Astrocyte of the cerebellum (primary cell): ENCODE measurements around the gene MYMX.

Experiments
- DNase-seq: peaks from one replicate; pipeline ENCODE4 v3.0.0-alpha.2; 2011; ENCODE audit warnings: low read depth
- H3K4me3 ChIP-seq: 2 replicates; pipeline ENCODE4 v1.5.1; 2011; ENCODE audit warnings: mild to moderate bottlenecking, low read depth, low read length, moderate library complexity
- CTCF ChIP-seq: IDR thresholded peaks from 2 replicates; pipeline ENCODE4 v1.5.1; 2012; ENCODE audit warnings: low read length, low read depth, moderate library complexity, mild to moderate bottlenecking; ENCODE audit errors: missing control alignments
- in situ Hi-C: cut with HindIII; loops from 2 replicates; pipeline ENCODE4 v1.10.0; 2017; ENCODE audit warnings: low sequenced_read_pairs

Gene MYMX

DNA sequence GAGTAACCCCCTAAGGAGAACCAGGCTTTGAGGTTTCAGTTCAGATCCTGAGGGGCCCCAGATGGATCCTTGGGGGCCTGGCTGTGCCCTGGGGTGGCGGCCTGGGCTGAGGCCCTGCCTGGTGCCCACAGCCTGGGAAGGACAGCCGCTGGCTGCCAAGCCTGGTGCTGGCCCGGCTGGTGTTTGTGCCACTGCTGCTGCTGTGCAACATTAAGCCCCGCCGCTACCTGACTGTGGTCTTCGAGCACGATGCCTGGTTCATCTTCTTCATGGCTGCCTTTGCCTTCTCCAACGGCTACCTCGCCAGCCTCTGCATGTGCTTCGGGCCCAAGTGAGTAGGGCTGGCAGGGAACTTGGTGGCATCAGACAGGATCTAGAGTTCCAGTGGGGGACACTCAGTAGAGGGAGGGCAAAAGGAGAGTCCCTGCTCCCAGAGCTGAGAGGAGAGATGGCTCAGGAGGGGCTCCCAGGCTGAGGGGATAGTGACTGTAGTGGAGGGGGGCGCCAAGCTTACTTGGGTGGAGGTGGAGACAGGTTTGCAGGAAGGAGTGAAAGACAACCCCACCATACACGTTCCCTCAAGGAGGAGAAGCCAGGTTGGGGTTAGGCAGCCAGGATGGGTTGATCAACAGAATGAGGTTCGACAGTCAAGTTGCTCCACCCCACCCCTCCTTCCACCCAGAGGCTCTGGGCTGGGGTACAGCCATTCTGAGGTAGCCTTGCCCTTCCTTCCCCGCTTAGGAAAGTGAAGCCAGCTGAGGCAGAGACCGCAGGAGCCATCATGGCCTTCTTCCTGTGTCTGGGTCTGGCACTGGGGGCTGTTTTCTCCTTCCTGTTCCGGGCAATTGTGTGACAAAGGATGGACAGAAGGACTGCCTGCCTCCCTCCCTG lies 16.2 kb downstream of the MYMX start:
- TF ChIP-seq CTCF, result no peak
- H3K4me3 ChIP-seq, result no peak overlapping the region
- in situ Hi-C loops, result no loop called here
- DNase-seq, result no peak

DNA sequence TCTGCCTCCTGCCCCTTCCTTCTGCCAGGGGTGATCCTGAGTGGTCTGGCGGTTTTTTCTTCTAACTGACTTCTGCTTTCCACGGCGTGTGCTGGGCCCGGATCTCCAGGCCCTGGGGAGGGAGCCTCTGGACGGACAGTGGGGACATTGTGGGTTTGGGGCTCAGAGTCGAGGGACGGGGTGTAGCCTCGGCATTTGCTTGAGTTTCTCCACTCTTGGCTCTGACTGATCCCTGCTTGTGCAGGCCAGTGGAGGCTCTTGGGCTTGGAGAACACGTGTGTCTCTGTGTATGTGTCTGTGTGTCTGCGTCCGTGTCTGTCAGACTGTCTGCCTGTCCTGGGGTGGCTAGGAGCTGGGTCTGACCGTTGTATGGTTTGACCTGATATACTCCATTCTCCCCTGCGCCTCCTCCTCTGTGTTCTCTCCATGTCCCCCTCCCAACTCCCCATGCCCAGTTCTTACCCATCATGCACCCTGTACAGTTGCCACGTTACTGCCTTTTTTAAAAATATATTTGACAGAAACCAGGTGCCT lies 16.9 kb downstream of the MYMX start:
- no peak overlapping the region for H3K4me3 ChIP-seq
- DNase-seq, result no peak
- in situ Hi-C loops, result no loop called here
- TF ChIP-seq CTCF, result no peak

DNA sequence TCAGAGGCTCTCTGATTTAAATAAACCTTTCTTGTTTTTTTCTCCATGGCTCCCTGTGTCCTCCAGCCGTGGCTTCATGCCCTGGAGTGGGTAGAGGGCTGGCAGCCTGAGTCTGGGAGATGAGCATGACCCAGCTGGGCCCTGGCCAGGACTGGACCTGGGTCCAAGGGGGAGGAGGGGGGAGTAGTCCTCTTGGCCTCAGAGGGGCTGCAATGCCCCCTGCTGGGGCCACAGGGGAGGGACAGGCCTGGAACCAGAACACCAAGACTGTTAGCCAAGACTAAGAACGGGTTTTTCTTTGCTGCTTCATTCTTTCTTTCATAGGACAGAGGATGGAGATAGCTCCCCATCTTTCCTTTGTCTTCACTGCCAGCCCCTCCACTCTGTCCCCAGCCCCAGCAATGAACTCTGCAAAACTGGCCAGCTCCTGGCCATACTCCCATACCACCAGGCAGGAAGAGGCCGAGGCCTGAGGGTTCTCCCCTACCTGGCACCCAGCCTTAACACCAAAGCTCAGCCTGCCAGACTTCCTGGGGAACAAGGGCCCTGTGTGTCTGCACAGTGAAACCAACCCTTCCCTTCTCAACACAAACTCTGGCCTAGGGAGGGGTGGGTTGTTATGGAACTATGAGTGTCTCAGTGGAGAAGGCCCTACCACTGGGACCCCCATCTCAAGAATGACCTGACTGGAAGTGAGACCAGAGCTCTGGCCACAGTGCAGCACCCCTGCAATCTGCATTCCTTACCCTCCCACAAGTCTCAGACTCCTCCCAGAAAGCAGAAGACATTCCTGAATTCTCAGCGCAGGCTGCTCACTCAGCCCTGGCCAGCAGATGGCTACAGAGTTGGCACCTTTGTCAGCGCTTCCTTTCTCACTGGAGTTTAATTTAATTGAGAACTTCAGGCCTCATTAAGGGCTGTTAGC lies 17.6 kb downstream of the MYMX start:
- TF ChIP-seq CTCF, result peak; percentile 84
- H3K4me3 ChIP-seq, result no peak overlapping the region
- in situ Hi-C loops, result no loop called here
- DNase-seq, result peak; percentile 70

DNA sequence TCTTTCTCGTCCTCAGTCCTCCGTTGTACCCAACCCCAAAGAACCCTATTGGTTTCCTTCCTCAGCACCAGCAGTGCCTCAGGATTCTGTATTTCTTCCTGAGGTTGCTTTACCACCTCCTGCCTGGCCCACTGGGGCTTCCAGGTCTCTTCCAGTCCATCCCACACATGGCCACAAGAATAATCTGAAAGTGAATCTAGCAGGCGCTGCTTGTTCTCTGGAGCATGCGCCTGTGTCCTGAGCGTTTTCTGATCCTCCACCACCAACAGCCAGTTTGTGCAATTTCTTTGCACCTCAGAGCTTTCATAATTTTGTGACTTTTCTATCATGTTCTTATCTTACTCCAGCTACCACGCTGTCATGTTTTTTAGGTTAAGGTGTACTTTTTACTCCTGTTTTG lies 18.5 kb downstream of the MYMX start:
- in situ Hi-C loops, result no loop called here
- DNase-seq, result no peak
- H3K4me3 ChIP-seq, result no peak overlapping the region
- TF ChIP-seq CTCF, result no peak

- TF ChIP-seq CTCF, result peak; percentile 2
- in situ Hi-C loops, result no loop called here
- DNase-seq, result no peak
- H3K4me3 ChIP-seq, result no peak overlapping the region
Measured at GRCh38 chr6:44235891-44236516, 19.3 kb downstream of the MYMX start.
